H1 (cell line): ENCODE results near the gene IFIT1. TPM values are rescaled to one million over a fixed set of nuclear protein-coding genes. Genes with fewer than 3 reads are reported as not detected.
"Not testable (repeated sequence)": the region's sequence is repeated elsewhere in the genome, so short reads cannot be mapped to it uniquely, and the experiment has no call there.

Experiments used
- CTCF ChIA-PET: fragments of 300-600 bp; sonication (Branson Sonifier 250); formaldehyde crosslinking; loops from one replicate; lab custom pipeline; 2021; ENCODE audit not compliant: partially characterized antibody; lab: Charles Lee
- POLR2A ChIA-PET: fragments of 300-600 bp; sonication (Branson Sonifier 250); formaldehyde crosslinking; loops from one replicate; lab custom pipeline; 2021; ENCODE audit warnings: inconsistent platforms; ENCODE audit not compliant: partially characterized antibody; lab: Charles Lee
- DNase-seq, 2 experiments: peaks; one replicate each; pipeline versions ENCODE4 v3.0.0 to v3.0.0-alpha.2; 2010 to 2022; ENCODE audit warnings: low spot score in 2 of 2, low read depth in 1 of 2, mixed read lengths in 1 of 2
- FAIRE-seq: peaks from 2 replicates; lab custom pipeline; 2011; peaks lifted over from hg19 to GRCh38; lab: Jason Lieb, UNC
- H2AFZ ChIP-seq: 2 replicates; pipeline ENCODE4 v1.8.1; 2012; ENCODE audit warnings: low read length, inconsistent platforms
- H2AK5ac ChIP-seq: 2 replicates; pipeline ENCODE4 v1.6.1; 2013; ENCODE audit warnings: low read depth, low read length
- H2BK120ac ChIP-seq: replicated peaks from 2 replicates; pipeline ENCODE3; 2013; ENCODE audit warnings: low read depth, low read length, inconsistent platforms
- H2BK12ac ChIP-seq: 2 replicates; pipeline ENCODE4 v1.6.1; 2013; ENCODE audit warnings: low read depth, low read length
- H2BK15ac ChIP-seq: 2 replicates; pipeline ENCODE4 v1.6.1; 2013; ENCODE audit warnings: low read length
- H2BK20ac ChIP-seq: 2 replicates; pipeline ENCODE4 v1.6.1; 2013; ENCODE audit warnings: low read length
- H2BK5ac ChIP-seq: 2 replicates; pipeline ENCODE4 v1.6.1; 2013; ENCODE audit warnings: low read depth, low read length
- H3K14ac ChIP-seq: 2 replicates; pipeline ENCODE4 v1.6.1; 2013; ENCODE audit warnings: inconsistent platforms; ENCODE audit not compliant: insufficient read length
- H3K18ac ChIP-seq: 2 replicates; pipeline ENCODE4 v1.6.1; 2013; ENCODE audit warnings: low read length; ENCODE audit errors: extremely low read depth
- H3K23ac ChIP-seq: 2 replicates; pipeline ENCODE4 v1.6.1; 2013; ENCODE audit warnings: inconsistent platforms; ENCODE audit not compliant: insufficient read length
- H3K23me2 ChIP-seq: 2 replicates; pipeline ENCODE4 v1.6.1; 2013; ENCODE audit warnings: low read depth, low read length
- H3K27ac ChIP-seq: 2 replicates; pipeline ENCODE4 v1.6.1; 2011; ENCODE audit warnings: low read depth, low read length, inconsistent platforms
- H3K27me3 ChIP-seq, 4 experiments: replicated peaks in 1 of 4; 1 replicate in 1 of 4; 2 replicates in 3 of 4; pipeline versions ENCODE4 v1.6.1 to v1.8.1; 2011 to 2013; ENCODE audit warnings: low read length in 3 of 4, mild to moderate bottlenecking in 3 of 4, inconsistent platforms in 2 of 4, mixed read lengths in 2 of 4, moderate library complexity in 1 of 4; ENCODE audit not compliant: control insufficient read depth in 3 of 4, insufficient read depth in 3 of 4; ENCODE audit errors: extremely low read depth in 1 of 4
- H3K36me3 ChIP-seq, 4 experiments: 2 replicates each; pipeline versions ENCODE4 v1.6.1 to v1.8.1; 2011 to 2013; ENCODE audit warnings: mild to moderate bottlenecking in 4 of 4, low read length in 3 of 4, moderate library complexity in 2 of 4, control low read depth in 1 of 4, inconsistent platforms in 1 of 4; ENCODE audit not compliant: insufficient read depth in 4 of 4, control insufficient read depth in 2 of 4
- H3K4ac ChIP-seq: replicated peaks from 2 replicates; pipeline ENCODE3; 2013; ENCODE audit warnings: low read length, low read depth, mixed read lengths, inconsistent platforms; ENCODE audit not compliant: insufficient read length
- H3K4me1 ChIP-seq, 4 experiments: replicated peaks in 1 of 4; 1 replicate in 1 of 4; 2 replicates in 3 of 4; pipeline versions ENCODE4 v1.6.1 to v1.8.1; 2011 to 2013; ENCODE audit warnings: low read length in 3 of 4, inconsistent platforms in 2 of 4, mixed read lengths in 1 of 4; ENCODE audit not compliant: insufficient read depth in 4 of 4, control insufficient read depth in 3 of 4
- H3K4me2 ChIP-seq, 2 experiments: 2 replicates each; pipeline versions ENCODE4 v1.6.1 to v1.8.1; 2011 to 2013; ENCODE audit warnings: low read depth in 2 of 2, low read length in 2 of 2, control low read depth in 1 of 2, inconsistent platforms in 1 of 2, mild to moderate bottlenecking in 1 of 2; ENCODE audit not compliant: insufficient read depth in 1 of 2
- H3K4me3 ChIP-seq, 4 experiments: fragments of 200-600, 300-600 bp in 1 of 4; sonication (generic), shearing (Covaris generic), sonication (Bioruptor Twin) in 1 of 4; 2 replicates each; pipeline versions ENCODE4 v1.5.1 to v1.8.1; 2011 to 2016; ENCODE audit warnings: low read length in 4 of 4, low read depth in 3 of 4, control low read depth in 2 of 4, inconsistent platforms in 2 of 4, mild to moderate bottlenecking in 2 of 4, mixed read lengths in 1 of 4, moderate library complexity in 1 of 4; ENCODE audit not compliant: insufficient read depth in 2 of 4; ENCODE audit errors: extremely low read depth in 1 of 4
- H3K56ac ChIP-seq: replicated peaks from 2 replicates; pipeline ENCODE3; 2013; ENCODE audit warnings: low read depth, mild to moderate bottlenecking, mixed read lengths, low read length, inconsistent platforms; ENCODE audit not compliant: insufficient read length
- H3K79me1 ChIP-seq: 2 replicates; pipeline ENCODE4 v1.6.1; 2013; ENCODE audit warnings: low read depth, low read length, control low read depth
- H3K79me2 ChIP-seq, 2 experiments: 2 replicates each; pipeline versions ENCODE4 v1.6.1 to v1.8.1; 2012 to 2013; ENCODE audit warnings: low read length in 2 of 2, mild to moderate bottlenecking in 2 of 2, inconsistent platforms in 1 of 2; ENCODE audit not compliant: insufficient read depth in 2 of 2, control insufficient read depth in 1 of 2
- H3K9ac ChIP-seq, 4 experiments: replicated peaks in 1 of 4; 1 replicate in 1 of 4; 2 replicates in 3 of 4; pipeline versions ENCODE4 v1.6.1 to v1.8.1; 2011 to 2013; ENCODE audit warnings: low read depth in 3 of 4, low read length in 3 of 4, control low read depth in 2 of 4, mild to moderate bottlenecking in 2 of 4, moderate library complexity in 2 of 4, inconsistent platforms in 1 of 4; ENCODE audit errors: extremely low read depth in 1 of 4
- H3K9me3 ChIP-seq, 2 experiments: 2 replicates each; pipeline versions ENCODE4 v1.6.1 to v1.8.1; 2012 to 2013; ENCODE audit warnings: mild to moderate bottlenecking in 2 of 2, moderate library complexity in 2 of 2, control low read depth in 1 of 2, inconsistent platforms in 1 of 2, low read depth in 1 of 2, low read length in 1 of 2, mixed read lengths in 1 of 2; ENCODE audit not compliant: insufficient read depth in 2 of 2
- H4K20me1 ChIP-seq, 2 experiments: replicated peaks in 1 of 2; 2 replicates each; pipeline versions ENCODE3 to v1.8.1; 2011 to 2013; ENCODE audit warnings: inconsistent platforms in 2 of 2, low read length in 2 of 2, mild to moderate bottlenecking in 1 of 2; ENCODE audit not compliant: insufficient read depth in 2 of 2, control insufficient read depth in 1 of 2
- H4K5ac ChIP-seq: 2 replicates; pipeline ENCODE4 v1.6.1; 2013; ENCODE audit warnings: low read length, low read depth, mixed read lengths, inconsistent platforms; ENCODE audit not compliant: insufficient read length
- H4K8ac ChIP-seq: 2 replicates; pipeline ENCODE4 v1.8.0; 2013; ENCODE audit warnings: mild to moderate bottlenecking, moderate library complexity, low read length, inconsistent platforms; ENCODE audit not compliant: insufficient read depth; ENCODE audit errors: extremely low read depth
- H4K91ac ChIP-seq: replicated peaks from 2 replicates; pipeline ENCODE3; 2013; ENCODE audit warnings: low read length, mixed read lengths, inconsistent platforms; ENCODE audit not compliant: insufficient read length
- whole genome bisulfite sequencing, 2 experiments: shearing (Covaris generic) in 1 of 2; methylation state at CpG; one replicate each; pipeline versions ENCODE4 v1.1.6 to v1.1.7; 2013 to 2015; ENCODE audit warnings: low lambda C conversion rate in 2 of 2, mixed read lengths in 2 of 2, inconsistent platforms in 1 of 2, low coverage in 1 of 2, missing lambda C conversion rate in 1 of 2; ENCODE audit not compliant: insufficient replicate concordance in 2 of 2, insufficient coverage in 1 of 2, insufficient read length in 1 of 2; ENCODE audit errors: extremely low coverage in 1 of 2, missing lambda C conversion rate in 1 of 2; 5-methylcytosine and 5-hydroxymethylcytosine counted together
- polyA plus RNA-seq, 7 experiments: library from polyadenylated mRNA; depleted of rRNA in 3 of 7; stranded (reverse) in 5 of 7; unstranded in 2 of 7; fragments of >200 nt in 5 of 7; fragments of 200-250 nt in 2 of 7; gene quantifications; 1 replicate in 5 of 7; 2 replicates in 1 of 7; 4 replicates in 1 of 7; pipeline versions ENCODE4 v1.2.1 to v1.2.3, GENCODE V29; 2011 to 2013; ENCODE audit warnings: missing spikeins in 2 of 7, mixed read lengths in 2 of 7
- total RNA-seq: library from RNA; stranded (reverse); fragmentation: NEBNext Ultra II Directional; extraction: Animal tissue kit (Norgen Biotek cat#: 25700); gene quantifications from 2 replicates; pipeline ENCODE4 v1.2.1, GENCODE V29; 2021

The IFIT1 gene
- total and polyA plus RNA-seq, 2 of the 8 experiments (the other 6 are each of a cell fraction or from before 2014, with no cell fraction given) = 0.94 to 1.5 TPM

- not testable (repeated sequence) for H3K9ac ChIP-seq, FAIRE-seq
Measured at GRCh38 chr10:89411135-89411534, 18.7 kb downstream of the IFIT1 start.

GRCh38 chr10:89412276-89412675 is 19.9 kb downstream of the IFIT1 start:
- H4K91ac ChIP-seq, H3K23me2 ChIP-seq, H3K36me3 ChIP-seq, H2BK15ac ChIP-seq, H3K23ac ChIP-seq, H3K18ac ChIP-seq, H2BK20ac ChIP-seq, H2AFZ ChIP-seq, H3K4me2 ChIP-seq, H2BK120ac ChIP-seq, H3K9me3 ChIP-seq, H4K8ac ChIP-seq, H3K79me1 ChIP-seq, H2AK5ac ChIP-seq, H2BK12ac ChIP-seq, H2BK5ac ChIP-seq, H3K27ac ChIP-seq, H3K14ac ChIP-seq, H3K4me1 ChIP-seq, H3K9ac ChIP-seq, H3K4me3 ChIP-seq, DNase-seq, H3K4ac ChIP-seq, H4K5ac ChIP-seq, FAIRE-seq, H3K56ac ChIP-seq, H3K79me2 ChIP-seq, H4K20me1 ChIP-seq: not testable (repeated sequence)
- ChIA-PET POLR2A (interaction anchor here (0.8 to 1.0 kb wide), 2 partner anchors 11 to 147 kb away, joined by 3 read pairs; no protein-coding TSS in a partner anchor), CTCF (interaction anchor here (1.2 to 1.3 kb wide), 2 partner anchors 19 to 40 kb away, joined by 3 read pairs; partner anchors contain the start of gene IFIT1)
- 86% methylated on average over 10 of the region's 10 CpGs; no CpG with 5 or more reads in 1 of the 2 experiments for WGBS, 2 experiments
- H3K27me3 ChIP-seq = peaks cover 0 to 20% (median 15%) of the 10 kb centered on the region in 4 experiments; a peak in 6 of 7 replicates

More at GRCh38 chr10:89411135-89411534, 18.7 kb downstream of the IFIT1 start:
- H3K27ac ChIP-seq, H3K79me2 ChIP-seq, H2AK5ac ChIP-seq, H3K4ac ChIP-seq, H3K36me3 ChIP-seq, H2BK120ac ChIP-seq, H4K5ac ChIP-seq, H3K23me2 ChIP-seq, H4K20me1 ChIP-seq, POLR2A ChIA-PET, H3K9me3 ChIP-seq, H2BK12ac ChIP-seq, H3K79me1 ChIP-seq, H2BK15ac ChIP-seq, H2BK5ac ChIP-seq, H4K91ac ChIP-seq, H2AFZ ChIP-seq, H3K4me2 ChIP-seq, H3K4me3 ChIP-seq, H3K14ac ChIP-seq, H3K23ac ChIP-seq, DNase-seq, H3K18ac ChIP-seq, H2BK20ac ChIP-seq, H4K8ac ChIP-seq, H3K4me1 ChIP-seq, H3K56ac ChIP-seq: not testable (repeated sequence)
- 96% methylated on average over 2 of the region's 2 CpGs; no CpG with 5 or more reads in 1 of the 2 experiments for WGBS, 2 experiments
- CTCF ChIA-PET = interaction anchor here (1.3 kb wide), 1 partner anchor 39 kb away, joined by 3 read pairs; no protein-coding TSS in a partner anchor
- peaks cover 0 to 16% (median 11%) of the 10 kb centered on the region in 4 experiments; a peak in 6 of 7 replicates for H3K27me3 ChIP-seq
